Measurements from ENCODE around the gene NAV2. TPM values are rescaled to one million over a fixed set of nuclear protein-coding genes. Genes with fewer than 3 reads are reported as not detected.

The NAV2 gene
- polyA plus RNA-seq, 1 donor (not counting 4 experiments of a cell fraction or from before 2014, with no cell fraction given) = 4.0 TPM

DNA sequence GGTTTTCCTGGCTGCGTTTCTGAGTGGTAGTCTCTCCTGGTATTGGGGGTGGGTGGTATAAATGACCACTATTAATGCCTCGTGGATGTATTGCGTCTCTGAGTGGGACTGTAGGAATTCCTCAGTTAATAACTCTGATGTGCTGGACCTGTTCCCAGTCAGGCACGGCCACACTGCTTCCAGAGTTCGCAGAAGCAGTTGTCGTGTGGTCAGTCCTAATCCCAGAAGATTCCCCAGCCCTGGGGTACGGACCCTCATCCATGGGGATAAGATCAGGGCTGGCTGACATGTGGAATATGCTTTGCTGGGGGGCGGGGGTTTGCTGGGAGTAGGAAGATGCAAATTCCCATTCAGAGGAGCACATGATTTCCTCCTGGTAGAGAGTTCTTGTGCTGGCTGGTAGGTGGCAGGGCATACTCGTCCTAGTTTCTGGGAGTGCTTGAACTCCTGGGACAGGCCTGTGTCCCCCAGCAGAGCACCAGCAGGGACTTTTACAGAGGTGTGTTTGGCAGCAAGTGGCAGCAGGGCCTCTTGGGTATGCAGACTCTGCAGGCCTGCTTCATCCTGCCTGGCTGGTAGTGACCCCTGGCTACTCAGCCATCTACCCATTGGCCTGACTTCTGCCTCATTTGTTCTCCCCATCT, 157.4 kb downstream of the NAV2 start:
- no peaks in the 10 kb centered on the region for H3K9me3 ChIP-seq (ENCODE audit: control insufficient read depth, low read depth, low read length)
- no peaks in the 10 kb centered on the region for H4K20me1 ChIP-seq (ENCODE audit: control insufficient read depth, extremely low read depth, insufficient read depth, low read length)
- no peaks in the 10 kb centered on the region for H3K27me3 ChIP-seq (ENCODE audit: control insufficient read depth, extremely low read depth, insufficient read depth, low read length)
- no peak overlapping the region for H3K9ac ChIP-seq (ENCODE audit: control insufficient read depth, extremely low read depth, insufficient read depth, low read length)
- FAIRE-seq (no peak), DNase-seq (ENCODE audit: low read depth, low spot score) (no peak)
- no peak overlapping the region for H3K4me2 ChIP-seq (ENCODE audit: control insufficient read depth, extremely low read depth, insufficient read depth, low read depth, low read length)
- H3K4me1 ChIP-seq (ENCODE audit: control insufficient read depth, extremely low read depth, insufficient read depth, low read length) = peaks cover 3% of the 10 kb centered on the region
- dilution Hi-C loops (cut with MboI; ENCODE audit: extremely low pct_ligation_motif_present, low sequenced_read_pairs) = no loop called here
- H3K27ac ChIP-seq (ENCODE audit: control insufficient read depth, insufficient read depth, low read length) = no peak overlapping the region
- TF ChIP-seq EZH2 (IDR thresholded peaks at IDR 0.05; ENCODE audit: low read length) = no peak
- TF ChIP-seq CTCF (optimal IDR thresholded peaks at IDR 0.05 in 1 of 3, IDR thresholded peaks at IDR 0.05 in 1 of 3, conservative IDR thresholded peaks at IDR 0.05 in 1 of 3; ENCODE audit: extremely low read depth in 1 of 3, insufficient read depth in 2 of 3, low read length in 3 of 3) = no peak
- H3K36me3 ChIP-seq (ENCODE audit: control insufficient read depth in 2 of 2, extremely low read depth in 1 of 2, insufficient read depth in 2 of 2, low read length in 2 of 2) = no peaks in the 10 kb centered on the region
- H3K79me2 ChIP-seq (ENCODE audit: control insufficient read depth, insufficient read depth, low read length) = no peaks in the 10 kb centered on the region
- H3K4me3 ChIP-seq (ENCODE audit: control insufficient read depth in 2 of 3, extremely low read depth in 1 of 3, insufficient read depth in 2 of 3, low read depth in 1 of 3, low read length in 3 of 3) = no peak overlapping the region
- no peak overlapping the region for H2AFZ ChIP-seq (ENCODE audit: control insufficient read depth, low read length)
- no peaks in the 10 kb centered on the region for H3K9me1 ChIP-seq (ENCODE audit: control insufficient read depth, extremely low read depth, insufficient read depth, low read length)

DNA sequence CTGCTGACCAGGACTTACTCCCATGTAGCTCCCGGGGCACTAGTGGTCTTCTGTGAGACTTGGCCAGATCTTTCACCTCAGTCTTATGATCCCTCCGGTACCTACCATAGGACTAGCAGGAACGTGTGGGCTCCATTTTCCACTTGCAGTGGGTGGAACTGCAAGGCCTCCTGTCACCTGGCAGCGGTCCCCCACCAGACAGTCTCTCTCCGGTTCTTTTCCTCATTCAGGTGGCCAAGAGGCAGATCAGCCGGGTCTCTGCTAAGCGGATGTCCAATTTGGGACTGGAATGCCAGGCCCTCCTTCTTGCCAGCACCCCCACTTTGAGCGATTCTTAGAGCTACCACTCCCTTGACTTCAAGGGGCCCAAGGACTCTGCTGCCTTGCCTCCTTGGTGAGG, 158.9 kb downstream of the NAV2 start:
- FAIRE-seq = no peak
- Histone ChIP-seq H3K79me2 (ENCODE audit: control insufficient read depth, insufficient read depth, low read length) (no peaks in the 10 kb centered on the region), H3K27ac (ENCODE audit: control insufficient read depth, insufficient read depth, low read length) (no peak overlapping the region), H3K4me2 (ENCODE audit: control insufficient read depth, extremely low read depth, insufficient read depth, low read depth, low read length) (no peak overlapping the region), H3K27me3 (ENCODE audit: control insufficient read depth, extremely low read depth, insufficient read depth, low read length) (no peaks in the 10 kb centered on the region), H2AFZ (ENCODE audit: control insufficient read depth, low read length) (no peak overlapping the region), H3K36me3 (ENCODE audit: control insufficient read depth in 2 of 2, extremely low read depth in 1 of 2, insufficient read depth in 2 of 2, low read length in 2 of 2) (no peaks in the 10 kb centered on the region), H3K9me1 (ENCODE audit: control insufficient read depth, extremely low read depth, insufficient read depth, low read length) (no peaks in the 10 kb centered on the region), H3K4me3 (ENCODE audit: control insufficient read depth in 2 of 3, extremely low read depth in 1 of 3, insufficient read depth in 2 of 3, low read depth in 1 of 3, low read length in 3 of 3) (no peak overlapping the region), H3K4me1 (ENCODE audit: control insufficient read depth, extremely low read depth, insufficient read depth, low read length) (peaks cover 3% of the 10 kb centered on the region), H3K9ac (ENCODE audit: control insufficient read depth, extremely low read depth, insufficient read depth, low read length) (no peak overlapping the region), H3K9me3 (ENCODE audit: control insufficient read depth, low read depth, low read length) (no peaks in the 10 kb centered on the region), H4K20me1 (ENCODE audit: control insufficient read depth, extremely low read depth, insufficient read depth, low read length) (no peaks in the 10 kb centered on the region)
- dilution Hi-C loops (cut with MboI; ENCODE audit: extremely low pct_ligation_motif_present, low sequenced_read_pairs) = no loop called here
- DNase-seq (ENCODE audit: low read depth, low spot score) = no peak
- TF ChIP-seq CTCF (optimal IDR thresholded peaks at IDR 0.05 in 1 of 3, IDR thresholded peaks at IDR 0.05 in 1 of 3, conservative IDR thresholded peaks at IDR 0.05 in 1 of 3; ENCODE audit: extremely low read depth in 1 of 3, insufficient read depth in 2 of 3, low read length in 3 of 3) (no peak), EZH2 (IDR thresholded peaks at IDR 0.05; ENCODE audit: low read length) (no peak)
